Measurements from ENCODE around the gene ADAMTS13.

ADAMTS13 gene

GRCh38 chr9:133488686-133489252, 66.6 kb downstream of the ADAMTS13 start:
- no peak for TF ChIP-seq CTCF (IDR thresholded peaks at IDR 0.05)

DNA sequence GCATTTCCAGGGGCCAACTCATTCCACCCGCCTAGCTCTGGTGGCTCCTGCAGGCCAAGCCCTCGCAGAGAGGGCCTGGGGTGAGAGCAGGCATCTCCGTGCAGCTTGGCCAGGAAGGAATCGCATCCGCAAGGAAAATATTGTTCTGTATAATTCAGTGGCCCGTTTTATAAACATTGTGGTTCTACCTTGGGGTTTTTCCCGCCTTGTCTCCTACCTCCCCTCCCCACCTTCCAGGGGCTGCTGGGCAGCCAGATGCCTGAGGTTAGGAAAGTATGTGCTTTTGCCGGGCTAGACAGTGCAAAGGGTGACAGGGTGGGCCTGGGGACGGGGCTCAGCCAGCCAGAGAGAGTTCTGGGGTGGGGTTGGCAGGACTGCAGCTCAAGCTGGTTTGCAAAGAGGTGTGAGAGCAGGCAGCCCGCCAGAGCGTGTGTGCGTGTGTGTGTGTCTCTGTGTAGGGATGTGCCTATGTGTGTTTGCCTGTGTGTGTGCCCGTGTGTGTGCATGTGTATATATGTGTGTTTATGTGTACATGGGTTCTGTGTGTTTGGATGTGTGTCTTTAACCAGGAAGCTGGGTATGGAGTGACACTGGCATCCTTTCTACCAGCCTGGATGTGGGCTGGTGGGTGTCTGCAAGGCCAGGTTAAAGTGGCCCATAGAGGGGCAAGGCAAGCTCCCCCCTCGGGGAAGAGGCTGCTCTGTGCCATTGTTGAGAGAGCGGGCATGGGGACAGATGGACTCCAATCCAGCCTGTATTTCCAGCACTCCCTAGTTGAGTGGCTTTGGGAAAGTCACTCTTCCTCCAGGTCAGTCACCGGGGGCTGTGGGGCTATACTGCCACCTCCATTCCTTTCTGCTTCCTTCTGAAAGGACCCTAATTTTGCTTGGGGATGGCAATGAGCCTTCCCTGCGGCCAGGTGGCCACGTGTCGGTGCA, 67.4 kb downstream of the ADAMTS13 start:
- no peak for TF ChIP-seq CTCF (IDR thresholded peaks at IDR 0.05)

DNA sequence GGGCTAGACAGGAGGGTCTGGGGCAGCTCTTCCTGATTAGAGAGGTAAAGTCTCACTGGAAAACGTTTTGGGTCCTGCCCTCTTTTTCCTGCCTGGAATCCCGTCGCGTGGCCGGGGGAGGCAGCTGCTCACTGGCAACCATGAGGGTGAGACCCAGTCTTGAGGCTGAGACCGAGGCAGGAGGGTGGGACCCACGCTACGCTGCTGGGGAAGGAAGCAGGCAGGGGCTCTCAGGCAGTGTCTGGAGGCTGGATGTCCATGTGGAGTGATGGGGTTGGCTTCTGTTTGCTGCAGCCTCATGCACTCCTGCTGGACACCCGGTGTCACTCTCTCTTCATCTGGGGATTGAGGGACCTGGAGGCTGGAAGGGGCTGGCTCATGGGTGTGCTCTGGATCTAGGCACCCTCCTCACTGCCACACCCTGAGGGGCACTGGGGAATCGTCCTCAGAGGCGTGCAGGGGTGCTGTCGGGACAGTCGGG, 68.1 kb downstream of the ADAMTS13 start:
- no peak for TF ChIP-seq CTCF (IDR thresholded peaks at IDR 0.05)

GRCh38 chr9:133490865-133491655, 68.9 kb downstream of the ADAMTS13 start:
- TF ChIP-seq CTCF (IDR thresholded peaks at IDR 0.05), result no peak

- no peak for TF ChIP-seq CTCF (IDR thresholded peaks at IDR 0.05)
These were observed 69.4 kb downstream of the ADAMTS13 start for GRCh38 chr9:133491656-133491925.

DNA sequence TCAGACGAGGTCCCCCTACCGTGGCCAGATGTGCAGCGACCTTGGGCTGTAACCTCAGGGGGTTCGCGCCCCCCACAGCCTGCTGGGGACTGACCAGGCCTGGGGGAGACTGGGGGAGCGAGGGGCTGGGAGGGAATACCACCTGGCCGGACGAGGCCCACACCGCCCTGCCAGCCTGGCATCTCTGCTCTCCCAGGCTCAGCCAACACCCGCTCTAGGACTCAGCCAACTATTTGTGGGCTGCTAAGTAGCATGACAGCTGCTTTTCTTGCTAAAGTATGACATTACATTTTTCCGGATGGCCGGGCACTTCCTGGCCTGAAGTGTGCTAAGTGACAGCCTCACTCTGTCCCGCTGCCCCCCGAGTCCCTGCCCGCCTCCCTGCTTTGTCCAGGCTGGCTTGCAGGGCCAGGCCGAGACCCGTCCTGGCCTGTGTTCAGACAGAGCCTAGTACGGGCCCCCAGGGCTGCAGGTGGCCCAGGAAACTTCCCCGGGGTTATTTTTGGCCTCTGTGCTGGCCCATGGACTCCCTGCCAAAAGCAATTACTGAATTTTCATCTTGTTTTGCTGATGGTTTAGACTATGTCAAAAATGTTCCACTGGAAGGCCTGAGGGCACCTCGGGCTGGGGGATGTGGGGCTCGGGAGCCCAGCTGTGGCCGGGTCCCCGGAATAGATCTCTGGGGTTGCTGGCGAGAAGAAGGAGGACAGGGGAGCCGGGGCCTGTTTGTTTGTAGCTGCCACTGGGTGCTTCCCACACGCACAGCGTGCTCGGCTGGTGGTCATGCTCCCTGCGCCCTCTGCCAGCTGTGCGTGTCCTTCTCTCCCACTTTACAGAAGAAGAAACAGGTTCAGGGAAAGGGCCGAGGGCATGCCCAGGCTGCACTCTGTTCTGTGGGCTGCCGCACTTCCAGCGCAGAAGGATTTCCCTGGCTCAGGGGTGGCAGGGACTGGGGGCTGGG, 70.2 kb downstream of the ADAMTS13 start:
- TF ChIP-seq CTCF (IDR thresholded peaks at IDR 0.05), result no peak

DNA sequence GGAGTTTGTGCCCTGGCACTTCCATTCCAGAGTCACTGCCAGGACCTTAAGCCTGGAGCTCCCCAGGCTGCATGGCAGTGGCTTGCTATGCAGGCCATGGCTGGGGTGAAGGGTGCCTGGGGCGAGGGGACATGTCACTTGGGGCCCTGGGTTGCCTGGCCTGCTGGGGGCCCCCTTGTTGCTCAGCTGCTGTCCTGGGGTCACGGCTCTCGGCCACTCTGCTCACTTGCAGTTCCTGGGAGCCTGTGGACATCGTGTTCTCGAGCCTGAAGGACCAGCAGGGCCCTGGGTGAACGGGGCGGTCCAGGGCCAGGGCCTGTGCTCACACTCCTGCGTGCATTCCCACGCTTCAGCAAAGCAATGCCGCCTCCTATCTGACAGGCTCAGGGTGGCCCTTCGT, 71.3 kb downstream of the ADAMTS13 start:
- no peak for TF ChIP-seq CTCF (IDR thresholded peaks at IDR 0.05)

Measured in LNCAP (cell line).